Measurements from ENCODE around the gene MARCHF9. TPM values are rescaled to one million over a fixed set of nuclear protein-coding genes. Genes with fewer than 3 reads are reported as not detected.

The MARCHF9 gene
- total RNA-seq, 1 experiment from 2014 or later, result 30.3 TPM

DNA sequence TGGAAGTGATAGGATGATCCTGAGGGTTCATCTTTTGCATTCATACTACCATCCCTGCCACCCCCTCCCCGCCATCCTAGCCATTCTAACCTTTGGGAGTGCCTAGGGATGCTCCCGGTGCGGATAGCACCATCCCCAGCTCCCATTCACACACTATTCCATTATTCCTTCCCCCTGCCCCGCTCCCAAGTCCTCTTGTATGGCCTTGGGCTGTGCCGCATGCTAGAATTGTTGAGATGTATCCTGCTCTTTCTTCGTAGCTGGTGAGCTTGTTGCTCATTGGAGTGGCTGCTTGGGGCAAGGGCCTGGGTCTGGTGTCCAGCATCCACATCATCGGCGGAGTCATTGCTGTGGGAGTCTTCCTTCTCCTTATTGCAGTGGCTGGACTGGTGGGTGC lies 9.4 kb upstream of the MARCHF9 start:
- no peak overlapping the region for H2AFZ ChIP-seq (ENCODE audit: low read length)
- no peak for DNase-seq
- peak overlapping the region; percentile 67 for H3K4me3 ChIP-seq (ENCODE audit: low read length)
- H3K4me1 ChIP-seq (ENCODE audit: low read length), result peaks cover 36% of the 10 kb centered on the region
- no peaks in the 10 kb centered on the region for H3K27me3 ChIP-seq (ENCODE audit: low read length)
- no peaks in the 10 kb centered on the region for H4K20me1 ChIP-seq (ENCODE audit: insufficient read depth, low read depth, low read length)
- H3K9me2 ChIP-seq (replicated peaks; ENCODE audit: insufficient read depth, low read length), result no peaks in the 10 kb centered on the region
- H3K9me3 ChIP-seq (ENCODE audit: low read length), result no peaks in the 10 kb centered on the region
- peaks cover 18% of the 10 kb centered on the region for H3K79me2 ChIP-seq (ENCODE audit: low read length)
- H3K27ac ChIP-seq (ENCODE audit: low read length), result peak overlapping the region; percentile 51
- peak overlapping the region; percentile 67 for H3K4me2 ChIP-seq (ENCODE audit: low read depth, low read length, poor library complexity, severe bottlenecking)
- peaks cover 25% of the 10 kb centered on the region for H3K36me3 ChIP-seq (ENCODE audit: insufficient read depth, low read length)
- H3K9ac ChIP-seq (ENCODE audit: low read length), result peak overlapping the region; percentile 75

DNA sequence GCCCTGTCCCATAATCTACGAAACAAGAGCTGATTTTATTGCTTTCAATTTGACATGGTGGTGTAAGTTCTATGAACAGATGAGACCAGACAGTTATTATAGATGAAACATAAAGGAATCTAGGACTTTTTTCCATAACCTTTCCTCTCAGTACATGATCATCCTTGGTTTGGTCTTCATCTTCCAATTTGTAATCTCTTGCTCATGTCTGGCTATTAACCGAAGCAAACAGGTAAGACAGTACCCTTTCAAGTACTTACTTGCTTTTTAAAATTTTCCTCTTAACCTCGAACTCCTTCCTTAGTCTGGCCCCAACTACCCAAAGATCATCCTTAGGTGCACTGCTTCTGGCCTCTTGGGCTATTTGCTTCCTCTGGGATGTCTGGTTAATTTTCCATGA lies 8.9 kb upstream of the MARCHF9 start:
- Histone ChIP-seq H3K79me2 (ENCODE audit: low read length) (peaks cover 18% of the 10 kb centered on the region), H4K20me1 (ENCODE audit: insufficient read depth, low read depth, low read length) (no peaks in the 10 kb centered on the region), H3K9ac (ENCODE audit: low read length) (no peak overlapping the region), H3K27me3 (ENCODE audit: low read length) (no peaks in the 10 kb centered on the region), H3K27ac (ENCODE audit: low read length) (no peak overlapping the region), H3K4me3 (ENCODE audit: low read length) (no peak overlapping the region), H3K9me2 (replicated peaks; ENCODE audit: insufficient read depth, low read length) (no peaks in the 10 kb centered on the region), H3K4me1 (ENCODE audit: low read length) (peaks cover 36% of the 10 kb centered on the region), H3K4me2 (ENCODE audit: low read depth, low read length, poor library complexity, severe bottlenecking) (peak overlapping the region; percentile 67), H2AFZ (ENCODE audit: low read length) (no peak overlapping the region), H3K36me3 (ENCODE audit: insufficient read depth, low read length) (peaks cover 30% of the 10 kb centered on the region), H3K9me3 (ENCODE audit: low read length) (no peaks in the 10 kb centered on the region)
- no peak for DNase-seq

DNA sequence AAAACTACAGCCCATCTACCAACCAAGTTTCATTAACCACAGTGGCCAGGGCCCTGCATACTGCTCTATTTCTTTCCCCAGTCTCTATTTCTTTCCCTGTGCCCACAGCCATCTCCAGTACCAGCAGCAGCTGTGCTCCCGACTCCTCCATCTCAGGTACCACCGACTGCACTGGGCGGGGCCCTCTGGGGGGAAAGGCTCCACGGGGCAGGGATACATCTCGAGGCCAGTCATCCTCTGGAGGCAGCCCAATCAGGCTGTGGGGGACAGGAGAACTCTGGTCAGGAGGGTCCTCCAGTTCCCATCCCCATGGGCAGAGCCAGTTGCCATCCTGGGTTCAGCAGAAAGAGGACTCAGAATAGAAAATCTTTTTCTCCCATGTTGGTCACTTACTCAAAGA lies 5.8 kb upstream of the MARCHF9 start:
- H3K4me1 ChIP-seq (ENCODE audit: low read length), result peaks cover 34% of the 10 kb centered on the region
- no peaks in the 10 kb centered on the region for H4K20me1 ChIP-seq (ENCODE audit: insufficient read depth, low read depth, low read length)
- no peak overlapping the region for H3K9ac ChIP-seq (ENCODE audit: low read length)
- H3K36me3 ChIP-seq (ENCODE audit: insufficient read depth, low read length), result peaks cover 31% of the 10 kb centered on the region
- no peaks in the 10 kb centered on the region for H3K9me3 ChIP-seq (ENCODE audit: low read length)
- no peak overlapping the region for H2AFZ ChIP-seq (ENCODE audit: low read length)
- H3K4me3 ChIP-seq (ENCODE audit: low read length), result no peak overlapping the region
- no peak overlapping the region for H3K4me2 ChIP-seq (ENCODE audit: low read depth, low read length, poor library complexity, severe bottlenecking)
- no peak overlapping the region for H3K27ac ChIP-seq (ENCODE audit: low read length)
- peaks cover 21% of the 10 kb centered on the region for H3K79me2 ChIP-seq (ENCODE audit: low read length)
- H3K9me2 ChIP-seq (replicated peaks; ENCODE audit: insufficient read depth, low read length), result no peaks in the 10 kb centered on the region
- no peaks in the 10 kb centered on the region for H3K27me3 ChIP-seq (ENCODE audit: low read length)
- DNase-seq, result no peak

- Histone ChIP-seq H4K20me1 (ENCODE audit: insufficient read depth, low read depth, low read length) (no peaks in the 10 kb centered on the region), H3K9me2 (replicated peaks; ENCODE audit: insufficient read depth, low read length) (no peaks in the 10 kb centered on the region), H3K4me1 (ENCODE audit: low read length) (peaks cover 32% of the 10 kb centered on the region), H3K4me2 (ENCODE audit: low read depth, low read length, poor library complexity, severe bottlenecking) (peak overlapping the region; percentile 79), H3K79me2 (ENCODE audit: low read length) (peaks cover 23% of the 10 kb centered on the region), H3K27ac (ENCODE audit: low read length) (peak overlapping the region; percentile 70; the same call in 1 of the 2 replicates), H3K4me3 (ENCODE audit: low read length) (peak overlapping the region; percentile 86), H3K9me3 (ENCODE audit: low read length) (no peaks in the 10 kb centered on the region), H3K27me3 (ENCODE audit: low read length) (no peaks in the 10 kb centered on the region), H2AFZ (ENCODE audit: low read length) (no peak overlapping the region), H3K36me3 (ENCODE audit: insufficient read depth, low read length) (peaks cover 31% of the 10 kb centered on the region), H3K9ac (ENCODE audit: low read length) (peak overlapping the region; percentile 91)
- DNase-seq, result no peak
Measured at GRCh38 chr12:57750561-57751431, 4.1 kb upstream of the MARCHF9 start.

DNA sequence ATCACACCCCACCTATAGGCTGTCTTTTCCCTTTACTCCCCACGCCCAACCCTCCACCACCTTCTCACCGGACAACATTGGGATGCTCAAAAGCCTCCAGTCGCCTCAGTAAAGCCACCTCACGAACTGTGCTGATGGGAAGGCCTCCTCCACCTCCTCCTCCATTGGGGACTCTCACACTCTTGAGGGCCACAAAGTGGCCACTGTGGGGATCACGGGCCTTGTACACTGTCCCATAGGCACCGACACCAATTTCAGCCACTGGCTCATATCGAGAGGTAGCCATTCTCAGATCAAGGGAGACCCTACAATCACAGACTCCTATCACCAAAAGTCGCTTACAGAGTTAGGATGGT lies 3.5 kb upstream of the MARCHF9 start:
- H3K4me3 ChIP-seq (ENCODE audit: low read length), result peak overlapping the region; percentile 86
- no peaks in the 10 kb centered on the region for H4K20me1 ChIP-seq (ENCODE audit: insufficient read depth, low read depth, low read length)
- H3K9ac ChIP-seq (ENCODE audit: low read length), result peak overlapping the region; percentile 91

GRCh38 chr12:57751788-57752667 lies 2.9 kb upstream of the MARCHF9 start, which contains the start of gene CDK4:
Gene CDK4 (minus strand): TSS chr12:57752310. CDS start chr12:57751717, 593 bp downstream.
- H3K9ac ChIP-seq (ENCODE audit: low read length), result peak within 1 kb of the TSS; percentile 91
- peaks cover 29% of the 10 kb centered on the region for H3K36me3 ChIP-seq (ENCODE audit: insufficient read depth, low read length)
- peaks cover 40% of the 10 kb centered on the region for H3K4me1 ChIP-seq (ENCODE audit: low read length)

More for the DNA sequence above, 3.5 kb upstream of the MARCHF9 start:
- Histone ChIP-seq H3K27ac (ENCODE audit: low read length) (peak overlapping the region; percentile 70), H3K4me2 (ENCODE audit: low read depth, low read length, poor library complexity, severe bottlenecking) (peak overlapping the region; percentile 79), H3K79me2 (ENCODE audit: low read length) (peaks cover 29% of the 10 kb centered on the region), H3K36me3 (ENCODE audit: insufficient read depth, low read length) (peaks cover 31% of the 10 kb centered on the region), H2AFZ (ENCODE audit: low read length) (no peak overlapping the region), H3K9me3 (ENCODE audit: low read length) (no peaks in the 10 kb centered on the region), H3K4me1 (ENCODE audit: low read length) (peaks cover 35% of the 10 kb centered on the region), H3K27me3 (ENCODE audit: low read length) (no peaks in the 10 kb centered on the region), H3K9me2 (replicated peaks; ENCODE audit: insufficient read depth, low read length) (no peaks in the 10 kb centered on the region)
- no peak for DNase-seq

GRCh38 chr12:57752668-57753000 lies 2.3 kb upstream of the MARCHF9 start:
- peak overlapping the region; percentile 67 for H3K27ac ChIP-seq (ENCODE audit: low read length)
- H3K4me3 ChIP-seq (ENCODE audit: low read length), result peak overlapping the region; percentile 55
- H2AFZ ChIP-seq (ENCODE audit: low read length), result peak overlapping the region; percentile 1; the same call in 1 of the 2 replicates
- H4K20me1 ChIP-seq (ENCODE audit: insufficient read depth, low read depth, low read length), result no peaks in the 10 kb centered on the region
- H3K9me2 ChIP-seq (replicated peaks; ENCODE audit: insufficient read depth, low read length), result no peaks in the 10 kb centered on the region
- DNase-seq, result no peak
- peaks cover 28% of the 10 kb centered on the region for H3K36me3 ChIP-seq (ENCODE audit: insufficient read depth, low read length)
- H3K9ac ChIP-seq (ENCODE audit: low read length), result peak overlapping the region; percentile 53
- H3K9me3 ChIP-seq (ENCODE audit: low read length), result no peaks in the 10 kb centered on the region
- peaks cover 40% of the 10 kb centered on the region for H3K79me2 ChIP-seq (ENCODE audit: low read length)
- H3K4me1 ChIP-seq (ENCODE audit: low read length), result peaks cover 42% of the 10 kb centered on the region
- peak overlapping the region; percentile 74 for H3K4me2 ChIP-seq (ENCODE audit: low read depth, low read length, poor library complexity, severe bottlenecking)
- H3K27me3 ChIP-seq (ENCODE audit: low read length), result no peaks in the 10 kb centered on the region

More at GRCh38 chr12:57751788-57752667, 2.9 kb upstream of the MARCHF9 start, which contains the start of gene CDK4:
- peak within 1 kb of the TSS; percentile 1; the same call in 1 of the 2 replicates for H2AFZ ChIP-seq (ENCODE audit: low read length)
- no peaks in the 10 kb centered on the region for H4K20me1 ChIP-seq (ENCODE audit: insufficient read depth, low read depth, low read length)
- H3K4me2 ChIP-seq (ENCODE audit: low read depth, low read length, poor library complexity, severe bottlenecking), result peak within 1 kb of the TSS; percentile 79
- peak within 1 kb of the TSS; percentile 86 for H3K4me3 ChIP-seq (ENCODE audit: low read length)
- peak within 1 kb of the TSS; percentile 70 for H3K27ac ChIP-seq (ENCODE audit: low read length)
- no peaks in the 10 kb centered on the region for H3K9me3 ChIP-seq (ENCODE audit: low read length)
- peak; percentile 100 for DNase-seq
- H3K79me2 ChIP-seq (ENCODE audit: low read length), result peaks cover 35% of the 10 kb centered on the region
- no peaks in the 10 kb centered on the region for H3K9me2 ChIP-seq (replicated peaks; ENCODE audit: insufficient read depth, low read length)
- H3K27me3 ChIP-seq (ENCODE audit: low read length), result no peaks in the 10 kb centered on the region
